GM23338 (cell line): Measurements from ENCODE around the gene TMEM145. TPM values are rescaled to one million over a fixed set of nuclear protein-coding genes. Genes with fewer than 3 reads are reported as not detected.

Source experiments
- ATAC-seq: fragments of 200-7000 bp; cut with Tn5 transposase; 3 replicates; pipeline ENCODE4 v1.9.1; 2020
- DNase-seq: peaks from one replicate; pipeline ENCODE4 v3.0.0-alpha.2; 2015; ENCODE audit warnings: low spot score
- H2AFZ ChIP-seq: fragments of 200-600 bp; sonication (generic); 2 replicates; pipeline ENCODE4 v1.8.0; 2016; ENCODE audit warnings: antibody characterized with exemption, mild to moderate bottlenecking, moderate library complexity
- H3F3A ChIP-seq: fragments of 200-600 bp; sonication (generic); replicated peaks from 2 replicates; pipeline ENCODE4 v1.8.0; 2017; ENCODE audit warnings: antibody characterized with exemption, mixed run types, low read depth
- H3K27ac ChIP-seq: fragments of 200-600 bp; sonication (generic); 2 replicates; pipeline ENCODE4 v1.6.1; 2016; ENCODE audit warnings: low read depth
- H3K27me3 ChIP-seq: fragments of 200-600 bp; sonication (generic); 2 replicates; pipeline ENCODE4 v1.8.0; 2016; ENCODE audit warnings: mild to moderate bottlenecking, mixed run types, moderate library complexity; ENCODE audit not compliant: insufficient read depth
- H3K36me3 ChIP-seq: fragments of 200-600 bp; sonication (generic); 2 replicates; pipeline ENCODE4 v1.8.0; 2016; ENCODE audit warnings: mild to moderate bottlenecking; ENCODE audit not compliant: insufficient read depth
- H3K4me1 ChIP-seq: fragments of 200-600 bp; sonication (generic); 2 replicates; pipeline ENCODE4 v1.8.0; 2016; ENCODE audit warnings: mild to moderate bottlenecking, moderate library complexity; ENCODE audit not compliant: insufficient read depth
- H3K4me2 ChIP-seq: fragments of 200-600 bp; sonication (generic); 2 replicates; pipeline ENCODE4 v1.7.1; 2017; ENCODE audit warnings: mixed run types
- H3K4me3 ChIP-seq: fragments of 200-600 bp; sonication (generic); 2 replicates; pipeline ENCODE4 v1.6.1; 2016; ENCODE audit warnings: mixed run types
- H3K79me2 ChIP-seq: fragments of 200-600 bp; sonication (generic); replicated peaks from 2 replicates; pipeline ENCODE4 v1.8.0; 2017; ENCODE audit warnings: mild to moderate bottlenecking; ENCODE audit not compliant: insufficient read depth
- H3K9me2 ChIP-seq: fragments of 200-600 bp; sonication (generic); 2 replicates; pipeline ENCODE4 v1.8.0; 2017; ENCODE audit not compliant: insufficient read depth
- H4K20me1 ChIP-seq: fragments of 200-600 bp; sonication (generic); replicated peaks from 2 replicates; pipeline ENCODE4 v1.8.0; 2017; ENCODE audit warnings: mild to moderate bottlenecking; ENCODE audit not compliant: insufficient read depth
- H3K27ac Mint-ChIP-seq: 2 replicates; pipeline ENCODE4 v1.8.0; 2020; ENCODE audit warnings: inconsistent platforms, mild to moderate bottlenecking, moderate library complexity, mixed read lengths
- H3K27me3 Mint-ChIP-seq: 3 replicates; pipeline ENCODE4 v1.8.0; 2022; ENCODE audit warnings: low read depth, mild to moderate bottlenecking, moderate library complexity, mixed read lengths, inconsistent platforms; ENCODE audit not compliant: insufficient read depth, poor library complexity
- H3K36me3 Mint-ChIP-seq: 3 replicates; pipeline ENCODE4 v1.8.0; 2021; ENCODE audit warnings: low read depth, mild to moderate bottlenecking, inconsistent platforms, moderate library complexity, mixed read lengths
- H3K4me1 Mint-ChIP-seq: 3 replicates; pipeline ENCODE4 v1.8.0; 2020; ENCODE audit warnings: mild to moderate bottlenecking, inconsistent platforms, mixed read lengths
- H3K4me3 Mint-ChIP-seq: 3 replicates; pipeline ENCODE4 v1.8.0; 2021; ENCODE audit warnings: moderate library complexity, mild to moderate bottlenecking, inconsistent platforms, mixed read lengths
- H3K9me3 Mint-ChIP-seq: 3 replicates; pipeline ENCODE4 v1.8.0; 2020; ENCODE audit warnings: moderate library complexity, mild to moderate bottlenecking, inconsistent platforms, mixed read lengths
- CREB1 ChIP-seq: fragments of 250-450 bp; sonication (Bioruptor Pico); IDR thresholded peaks from 2 replicates; pipeline ENCODE4 v1.5.0; 2020; ENCODE audit warnings: low read depth, mild to moderate bottlenecking, moderate library complexity
- CTCF ChIP-seq, 2 experiments: fragments of 200-600 bp in 1 of 2; sonication (generic) in 1 of 2; conservative IDR thresholded peaks; 2 replicates each; pipeline versions ENCODE4 v1.5.1 to v1.6.1; 2016 to 2017; ENCODE audit warnings: antibody characterized with exemption in 2 of 2, low read depth in 2 of 2, mild to moderate bottlenecking in 2 of 2, moderate library complexity in 1 of 2
- ETS1 ChIP-seq: IDR thresholded peaks from 2 replicates; pipeline ENCODE4 v1.6.1; 2016; ENCODE audit warnings: antibody characterized with exemption
- EZH2 ChIP-seq: fragments of 200-600 bp; sonication (generic); IDR thresholded peaks from one replicate; pipeline ENCODE4 v1.8.0; 2017; ENCODE audit warnings: antibody characterized with exemption, mild to moderate bottlenecking, low read depth; ENCODE audit not compliant: unreplicated experiment
- EZH2phosphoT487 ChIP-seq: fragments of 200-600 bp; sonication (generic); IDR thresholded peaks from one replicate; pipeline ENCODE4 v1.8.1; 2018; ENCODE audit warnings: antibody characterized with exemption; ENCODE audit not compliant: unreplicated experiment
- JUNB ChIP-seq: IDR thresholded peaks from one replicate; pipeline ENCODE4 v1.6.1; 2016; ENCODE audit warnings: antibody characterized with exemption; ENCODE audit not compliant: unreplicated experiment
- NANOG ChIP-seq: IDR thresholded peaks from 2 replicates; pipeline ENCODE4 v1.6.1; 2016; ENCODE audit warnings: antibody characterized with exemption, borderline replicate concordance
- POLR2AphosphoS5 ChIP-seq: IDR thresholded peaks from 2 replicates; pipeline ENCODE4 v1.6.1; 2016; ENCODE audit warnings: antibody characterized with exemption, low read depth
- REST ChIP-seq: IDR thresholded peaks from one replicate; pipeline ENCODE4 v1.6.1; 2018; ENCODE audit warnings: antibody characterized with exemption; ENCODE audit not compliant: unreplicated experiment
- ZNF114 ChIP-seq: fragments of 250-450 bp; sonication (Bioruptor Pico); IDR thresholded peaks from 2 replicates; pipeline ENCODE4 v1.5.0; 2020; ENCODE audit warnings: mild to moderate bottlenecking, moderate library complexity
- polyA plus RNA-seq: library from polyadenylated mRNA; unstranded; fragments of >200 nt; fragmentation: Nextera tagmentation; extraction: Ambion mirVana; gene quantifications from 2 replicates; pipeline ENCODE4 v1.2.1, GENCODE V29; 2016
- total RNA-seq: library from RNA; depleted of rRNA; stranded (reverse); fragments of >200 nt; shearing (Covaris generic); gene quantifications from 2 replicates; pipeline ENCODE4 v1.2.3, GENCODE V29; 2014

Gene TMEM145
- total and polyA plus RNA-seq, 2 experiments from 2014 or later = 1.9 to 5.4 TPM

GRCh38 chr19:42285541-42285941 lies 27.6 kb upstream of the TMEM145 start (continued):
- TF ChIP-seq ETS1 = no peak
- no peak for TF ChIP-seq POLR2AphosphoS5
- no peak for TF ChIP-seq EZH2phosphoT487
- no peak for TF ChIP-seq CREB1 (CRISPR knock-in tag)
- TF ChIP-seq JUNB = no peak

- Mint-ChIP-seq H3K27ac (0 out of 2 replicates have a peak overlapping the region, but pooled peaks have one; percentile 31), H3K27me3 (peaks cover 21% of the 10 kb centered on the region), H3K9me3 (no peaks in the 10 kb centered on the region), H3K4me1 (peaks cover 27% of the 10 kb centered on the region), H3K4me3 (peak overlapping the region; percentile 86; the same call in 1 of the 3 replicates), H3K36me3 (peaks cover 12% of the 10 kb centered on the region; the same call in 2 of the 3 replicates)
- peak overlapping the region; percentile 98; the same call in 1 of the 2 replicates for H3K4me2 ChIP-seq
- no peak overlapping the region for H2AFZ ChIP-seq
- no peak overlapping the region; the same call in 1 of the 2 replicates for H3K4me3 ChIP-seq
- DNase-seq (no peak), ATAC-seq (no peak)
- H3F3A ChIP-seq = peaks cover 19% of the 10 kb centered on the region
- TF ChIP-seq EZH2phosphoT487 (no peak), POLR2AphosphoS5 (no peak), ETS1 (no peak)
- no peak overlapping the region for H3K27ac ChIP-seq
- H3K4me1 ChIP-seq = peaks cover 27% of the 10 kb centered on the region
- peaks cover 4% of the 10 kb centered on the region; the same call in 1 of the 2 replicates for H3K36me3 ChIP-seq
- no peaks in the 10 kb centered on the region for H3K27me3 ChIP-seq
- peaks cover 4% of the 10 kb centered on the region; the same call in 1 of the 2 replicates for H4K20me1 ChIP-seq
- H3K9me2 ChIP-seq = no peaks in the 10 kb centered on the region
- H3K79me2 ChIP-seq = peaks cover 20% of the 10 kb centered on the region
Observed at GRCh38 chr19:42285988-42286348, 27.1 kb upstream of the TMEM145 start.

GRCh38 chr19:42286349-42287016 lies 26.6 kb upstream of the TMEM145 start:
- H2AFZ ChIP-seq = no peak overlapping the region
- H3K9me2 ChIP-seq = no peaks in the 10 kb centered on the region
- H3F3A ChIP-seq = peaks cover 19% of the 10 kb centered on the region
- peaks cover 21% of the 10 kb centered on the region for H3K27me3 Mint-ChIP-seq
- H3K36me3 ChIP-seq = peaks cover 4% of the 10 kb centered on the region; the same call in 1 of the 2 replicates
- H3K27me3 ChIP-seq = no peaks in the 10 kb centered on the region
- H3K36me3 Mint-ChIP-seq = peaks cover 16% of the 10 kb centered on the region
- H3K27ac Mint-ChIP-seq = 0 out of 2 replicates have a peak overlapping the region, but pooled peaks have one; percentile 31
- DNase-seq (no peak), ATAC-seq (no peak)
- H3K4me1 Mint-ChIP-seq = peaks cover 32% of the 10 kb centered on the region
- H3K4me1 ChIP-seq = peaks cover 23% of the 10 kb centered on the region
- no peak overlapping the region for H3K4me3 ChIP-seq
- H3K9me3 Mint-ChIP-seq = no peaks in the 10 kb centered on the region
- H3K79me2 ChIP-seq = peaks cover 20% of the 10 kb centered on the region
- H3K4me2 ChIP-seq = no peak overlapping the region
- no peak overlapping the region for H3K27ac ChIP-seq
- H3K4me3 Mint-ChIP-seq = peak overlapping the region; percentile 19; the same call in 1 of the 3 replicates
- H4K20me1 ChIP-seq = peaks cover 4% of the 10 kb centered on the region; the same call in 1 of the 2 replicates
- TF ChIP-seq ETS1 (no peak), ZNF114 (no peak), POLR2AphosphoS5 (no peak), REST (no peak), NANOG (no peak), CTCF (conservative IDR thresholded peaks at IDR 0.05; ENCODE audit: low read depth in 2 of 2) (no peak), CREB1 (CRISPR knock-in tag) (no peak), EZH2 (no peak)
